SK-N-SH treated with all-trans-retinoic acid at 6 μM for 48 hours (cell line): ENCODE results near the gene ZNF785.

Experiments used
- ESRRG ChIP-seq: fragments of 250-450 bp; sonication (Bioruptor Pico); IDR thresholded peaks from 2 replicates; pipeline ENCODE4 v1.6.1; 2021; ENCODE audit warnings: mild to moderate bottlenecking
- ZFP3 ChIP-seq: fragments of 250-450 bp; sonication (Bioruptor Pico); IDR thresholded peaks from 2 replicates; pipeline ENCODE4 v1.5.0; 2020; ENCODE audit warnings: mild to moderate bottlenecking, moderate library complexity
- ZFP30 ChIP-seq: fragments of 450-650 bp; formaldehyde crosslinking; IDR thresholded peaks from 2 replicates; pipeline ENCODE4 v1.5.0; 2022; ENCODE audit warnings: mild to moderate bottlenecking, moderate library complexity

- TF ChIP-seq ZFP30 (CRISPR knock-in tag) (no peak), ZFP3 (CRISPR knock-in tag) (no peak), ESRRG (CRISPR knock-in tag) (no peak)
Observed at GRCh38 chr16:30569746-30570635, 15.5 kb downstream of the ZNF785 start.
